MG63 (cell line): ENCODE measurements around the gene KNDC1. TPM values are rescaled to one million over a fixed set of nuclear protein-coding genes. Genes with fewer than 3 reads are reported as not detected.

ENCODE experiments used
- DNase-seq: peaks from one replicate; pipeline ENCODE4 v3.0.0-alpha.2; 2020
- H3K27me3 ChIP-seq: fragments of 250-450 bp; sonication (Bioruptor Pico); 2 replicates; pipeline ENCODE4 v1.5.1; 2020; ENCODE audit warnings: mild to moderate bottlenecking, moderate library complexity
- H3K36me3 ChIP-seq: fragments of 250-450 bp; sonication (Bioruptor Pico); 2 replicates; pipeline ENCODE4 v1.5.1; 2020; ENCODE audit warnings: mild to moderate bottlenecking, moderate library complexity
- H3K4me3 ChIP-seq: fragments of 250-450 bp; sonication (Bioruptor Pico); 2 replicates; pipeline ENCODE4 v1.5.1; 2020; ENCODE audit warnings: mild to moderate bottlenecking, moderate library complexity
- H3K9me3 ChIP-seq: fragments of 250-450 bp; sonication (Bioruptor Pico); 2 replicates; pipeline ENCODE4 v1.5.1; 2020; ENCODE audit warnings: mild to moderate bottlenecking, moderate library complexity
- total RNA-seq: library from RNA; depleted of rRNA; stranded (reverse); fragments of >200 nt; shearing (Covaris generic); gene quantifications from 2 replicates; pipeline ENCODE4 v1.2.3, GENCODE V29; 2014; ENCODE audit warnings: low replicate concordance

KNDC1 gene
- total RNA-seq, 1 experiment from 2014 or later = 0.92 TPM

- no peak within 1 kb of the TSS for H3K4me3 ChIP-seq
- H3K27me3 ChIP-seq = peaks cover 14% of the 10 kb centered on the region
Observed at GRCh38 chr10:133237588-133238465, 77.8 kb downstream of the KNDC1 start, which contains the start of gene VENTX. TSS of gene VENTX (plus strand) at chr10:133237855. CDS start at chr10:133237915, 60 bp downstream.

GRCh38 chr10:133238466-133238804 is 78.4 kb downstream of the KNDC1 start:
- H3K4me3 ChIP-seq = no peak overlapping the region
- H3K27me3 ChIP-seq = peaks cover 14% of the 10 kb centered on the region
- H3K36me3 ChIP-seq = no peaks in the 10 kb centered on the region

More at GRCh38 chr10:133237588-133238465, 77.8 kb downstream of the KNDC1 start, which contains the start of gene VENTX:
- H3K9me3 ChIP-seq = no peaks in the 10 kb centered on the region
- no peaks in the 10 kb centered on the region for H3K36me3 ChIP-seq
- no peak for DNase-seq

GRCh38 chr10:133239990-133240389 is 80.0 kb downstream of the KNDC1 start:
- no peaks in the 10 kb centered on the region for H3K36me3 ChIP-seq
- no peaks in the 10 kb centered on the region for H3K9me3 ChIP-seq
- H3K4me3 ChIP-seq = no peak overlapping the region
- no peak for DNase-seq
- H3K27me3 ChIP-seq = peaks cover 14% of the 10 kb centered on the region

More at GRCh38 chr10:133238466-133238804, 78.4 kb downstream of the KNDC1 start:
- no peaks in the 10 kb centered on the region for H3K9me3 ChIP-seq
- DNase-seq = no peak

GRCh38 chr10:133241501-133242205 is 81.6 kb downstream of the KNDC1 start:
- H3K27me3 ChIP-seq = peaks cover 11% of the 10 kb centered on the region
- DNase-seq = no peak
- no peaks in the 10 kb centered on the region for H3K9me3 ChIP-seq
- H3K36me3 ChIP-seq = no peaks in the 10 kb centered on the region
- H3K4me3 ChIP-seq = no peak overlapping the region

GRCh38 chr10:133242611-133243356 is 82.8 kb downstream of the KNDC1 start:
- DNase-seq = peak; percentile 28
- Histone ChIP-seq H3K9me3 (no peaks in the 10 kb centered on the region), H3K36me3 (no peaks in the 10 kb centered on the region), H3K4me3 (no peak overlapping the region), H3K27me3 (no peaks in the 10 kb centered on the region; the same call in 1 of the 2 replicates)

- Histone ChIP-seq H3K9me3 (no peaks in the 10 kb centered on the region), H3K36me3 (no peaks in the 10 kb centered on the region), H3K27me3 (no peaks in the 10 kb centered on the region), H3K4me3 (no peak overlapping the region)
- DNase-seq = no peak
Observed at GRCh38 chr10:133243593-133243992, 83.6 kb downstream of the KNDC1 start.

GRCh38 chr10:133245439-133246235 is 85.6 kb downstream of the KNDC1 start:
- Histone ChIP-seq H3K36me3 (no peaks in the 10 kb centered on the region), H3K4me3 (no peak overlapping the region), H3K9me3 (no peaks in the 10 kb centered on the region), H3K27me3 (no peaks in the 10 kb centered on the region)
- no peak for DNase-seq

GRCh38 chr10:133246236-133246626 is 86.2 kb downstream of the KNDC1 start:
- H3K27me3 ChIP-seq = no peaks in the 10 kb centered on the region
- no peak for DNase-seq

GRCh38 chr10:133247681-133248333 is 87.8 kb downstream of the KNDC1 start:
- no peak overlapping the region for H3K4me3 ChIP-seq
- DNase-seq = no peak
- H3K9me3 ChIP-seq = no peaks in the 10 kb centered on the region
- H3K36me3 ChIP-seq = no peaks in the 10 kb centered on the region
- H3K27me3 ChIP-seq = no peaks in the 10 kb centered on the region

More at GRCh38 chr10:133246236-133246626, 86.2 kb downstream of the KNDC1 start:
- H3K9me3 ChIP-seq = no peaks in the 10 kb centered on the region
- H3K36me3 ChIP-seq = no peaks in the 10 kb centered on the region
- H3K4me3 ChIP-seq = no peak overlapping the region

- DNase-seq = no peak
- no peaks in the 10 kb centered on the region for H3K9me3 ChIP-seq
- H3K4me3 ChIP-seq = no peak overlapping the region
- H3K36me3 ChIP-seq = no peaks in the 10 kb centered on the region
- no peaks in the 10 kb centered on the region for H3K27me3 ChIP-seq
Observed at GRCh38 chr10:133248334-133248715, 88.3 kb downstream of the KNDC1 start.

- Histone ChIP-seq H3K36me3 (no peaks in the 10 kb centered on the region), H3K4me3 (no peak overlapping the region), H3K27me3 (no peaks in the 10 kb centered on the region), H3K9me3 (no peaks in the 10 kb centered on the region)
- DNase-seq = no peak
Observed at GRCh38 chr10:133249094-133249780, 89.2 kb downstream of the KNDC1 start.

- no peaks in the 10 kb centered on the region for H3K36me3 ChIP-seq
- DNase-seq = no peak
- H3K9me3 ChIP-seq = no peaks in the 10 kb centered on the region
- H3K27me3 ChIP-seq = no peaks in the 10 kb centered on the region
- H3K4me3 ChIP-seq = no peak overlapping the region
Observed at GRCh38 chr10:133249975-133250754, 90.1 kb downstream of the KNDC1 start.

GRCh38 chr10:133251388-133252222 is 91.6 kb downstream of the KNDC1 start:
- Histone ChIP-seq H3K4me3 (no peak overlapping the region), H3K9me3 (no peaks in the 10 kb centered on the region), H3K36me3 (no peaks in the 10 kb centered on the region), H3K27me3 (no peaks in the 10 kb centered on the region)
- DNase-seq = no peak

GRCh38 chr10:133252223-133252552 is 92.2 kb downstream of the KNDC1 start:
- no peak overlapping the region for H3K4me3 ChIP-seq
- DNase-seq = no peak
- H3K27me3 ChIP-seq = no peaks in the 10 kb centered on the region
- H3K9me3 ChIP-seq = no peaks in the 10 kb centered on the region
- H3K36me3 ChIP-seq = no peaks in the 10 kb centered on the region
